NCI-H1930 (cell line): ENCODE data around the gene TBC1D17.
A peak's percentile ranks its signal among the peaks of the same experiment; 100 is the strongest.

Experiments
- DNase-seq, 2 experiments: peaks; one replicate each; lab custom pipeline; 2025; lab: John Stamatoyannopoulos, UW

Gene TBC1D17

GRCh38 chr19:49877879-49878743 is 609 bp downstream of the TBC1D17 start:
- peak; percentile 95 to 96 for DNase-seq

GRCh38 chr19:49878744-49879070 is 1.2 kb downstream of the TBC1D17 start:
- no peak for DNase-seq

GRCh38 chr19:49879243-49879963 is 1.9 kb downstream of the TBC1D17 start:
- no peak for DNase-seq

- no peak for DNase-seq
Observed at GRCh38 chr19:49880162-49880869, 2.8 kb downstream of the TBC1D17 start.

GRCh38 chr19:49881186-49881585 is 3.7 kb downstream of the TBC1D17 start:
- DNase-seq, result no peak

GRCh38 chr19:49881672-49882394 is 4.3 kb downstream of the TBC1D17 start:
- no peak for DNase-seq

GRCh38 chr19:49882643-49883042 is 5.1 kb downstream of the TBC1D17 start:
- DNase-seq, result no peak

GRCh38 chr19:49883094-49883493 is 5.6 kb downstream of the TBC1D17 start:
- no peak for DNase-seq

- DNase-seq, result no peak
Observed at GRCh38 chr19:49884109-49884508, 6.6 kb downstream of the TBC1D17 start.

- DNase-seq, result no peak
Observed at GRCh38 chr19:49884760-49885159, 7.3 kb downstream of the TBC1D17 start.

GRCh38 chr19:49887037-49887664 is 9.6 kb downstream of the TBC1D17 start:
- DNase-seq, result no peak

- no peak for DNase-seq
Observed at GRCh38 chr19:49887665-49888509, 10.4 kb downstream of the TBC1D17 start.

GRCh38 chr19:49888510-49888824 is 11.0 kb downstream of the TBC1D17 start:
- no peak for DNase-seq

GRCh38 chr19:49889038-49889686 is 11.7 kb downstream of the TBC1D17 start:
- DNase-seq, result no peak

GRCh38 chr19:49889687-49890348 is 12.3 kb downstream of the TBC1D17 start:
- DNase-seq, result peak; percentile 84 to 92

- peak; percentile 67 to 84 for DNase-seq
Observed at GRCh38 chr19:49890349-49891311, 13.1 kb downstream of the TBC1D17 start.

- no peak for DNase-seq
Observed at GRCh38 chr19:49891393-49891792, 13.9 kb downstream of the TBC1D17 start.

- DNase-seq, result no peak
Observed at GRCh38 chr19:49892716-49893115, 15.2 kb downstream of the TBC1D17 start.
